SU-DHL-6 (cell line): ENCODE results near the gene KIAA0040.

Experiments used
- H2AFZ ChIP-seq: fragments of 200-600 bp; sonication (generic); 2 replicates; pipeline ENCODE4 v1.6.1; 2014; ENCODE audit warnings: low read depth, mild to moderate bottlenecking, moderate library complexity, mixed read lengths, antibody characterized with exemption, low read length; ENCODE audit not compliant: severe bottlenecking
- H3F3A ChIP-seq: fragments of 200-600 bp; shearing (Covaris generic); 2 replicates; pipeline ENCODE4 v1.6.0; 2016; ENCODE audit warnings: antibody characterized with exemption, mild to moderate bottlenecking; ENCODE audit not compliant: insufficient read depth
- H3K27ac ChIP-seq: fragments of 200-600 bp; sonication (generic); 2 replicates; pipeline ENCODE4 v1.5.1; 2016; ENCODE audit warnings: low read depth, mild to moderate bottlenecking, low read length, moderate library complexity, mixed read lengths
- H3K27me3 ChIP-seq: fragments of 200-600 bp; sonication (generic), shearing (Covaris generic); 2 replicates; pipeline ENCODE4 v1.6.0; 2014; ENCODE audit warnings: mild to moderate bottlenecking, low read length
- H3K36me3 ChIP-seq: fragments of 200-600 bp; sonication (generic); 2 replicates; pipeline ENCODE4 v1.6.1; 2014; ENCODE audit warnings: mild to moderate bottlenecking, low read length, mixed read lengths
- H3K4me2 ChIP-seq: fragments of 300-600, 200-600 bp; shearing (Covaris generic), sonication (generic); 2 replicates; pipeline ENCODE4 v1.6.0; 2014; ENCODE audit warnings: low read length, low read depth, mild to moderate bottlenecking; ENCODE audit not compliant: poor library complexity, severe bottlenecking
- H3K4me3 ChIP-seq: fragments of 200-600 bp; sonication (generic); 2 replicates; pipeline ENCODE4 v1.5.1; 2014; ENCODE audit warnings: antibody characterized with exemption, low read length, mild to moderate bottlenecking, mixed read lengths; ENCODE audit not compliant: insufficient read depth, poor library complexity, severe bottlenecking
- H3K79me2 ChIP-seq: fragments of 200-600 bp; sonication (generic); 2 replicates; pipeline ENCODE4 v1.6.1; 2014; ENCODE audit warnings: mild to moderate bottlenecking, low read length, moderate library complexity; ENCODE audit not compliant: insufficient read depth
- H3K9ac ChIP-seq: fragments of 200-600 bp; sonication (generic); 2 replicates; pipeline ENCODE4 v1.7.0; 2014; ENCODE audit warnings: mild to moderate bottlenecking, low read length
- H3K9me2 ChIP-seq: fragments of 200-600 bp; sonication (generic); replicated peaks from 2 replicates; pipeline ENCODE4 v1.6.1; 2014; ENCODE audit warnings: low read length; ENCODE audit not compliant: insufficient read depth
- H3K9me3 ChIP-seq: fragments of 200-600 bp; sonication (generic); 2 replicates; pipeline ENCODE4 v1.6.1; 2014; ENCODE audit warnings: low read length, mixed read lengths; ENCODE audit not compliant: insufficient read depth
- H4K20me1 ChIP-seq: fragments of 200-600 bp; sonication (generic); 2 replicates; pipeline ENCODE4 v1.6.1; 2014; ENCODE audit warnings: low read depth, mild to moderate bottlenecking, antibody characterized with exemption, low read length, moderate library complexity, mixed read lengths
- EZH2phosphoT487 ChIP-seq: fragments of 200-600 bp; sonication (generic), shearing (Covaris generic); conservative IDR thresholded peaks from 2 replicates; pipeline ENCODE4 v1.6.1; 2018; ENCODE audit warnings: mild to moderate bottlenecking, antibody characterized with exemption, low read length, moderate library complexity, mixed read lengths
- TF ChIP-seq, protein P1 (sequence below): fragments of 200-600 bp; sonication (generic); IDR thresholded peaks from one replicate; pipeline ENCODE4 v1.5.1; 2017; ENCODE audit warnings: antibody characterized with exemption, mild to moderate bottlenecking, low read length, moderate library complexity; ENCODE audit not compliant: insufficient read depth, poor library complexity, severe bottlenecking

Gene KIAA0040

DNA sequence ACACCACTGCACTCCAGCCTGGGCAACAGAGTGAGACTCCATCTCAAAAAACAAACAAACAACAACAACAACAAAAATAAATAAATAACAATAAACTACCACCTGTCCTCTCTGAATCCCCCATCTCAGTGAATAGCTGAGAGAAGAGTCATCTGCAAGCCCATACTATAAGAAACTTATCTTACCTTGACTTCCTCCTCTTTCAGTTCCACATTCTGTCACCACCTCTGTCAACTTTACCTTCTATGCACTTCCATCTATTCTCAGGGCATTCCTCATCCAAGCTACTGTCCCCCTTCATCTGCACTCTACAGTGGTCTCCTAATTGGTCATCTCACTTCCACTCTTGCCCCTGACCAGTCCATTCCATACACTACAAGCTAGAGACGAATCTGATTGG lies 58.1 kb downstream of the KIAA0040 start:
- H3K9ac ChIP-seq: no peak overlapping the region
- H3K9me2 ChIP-seq: no peaks in the 10 kb centered on the region
- no peak overlapping the region for H3K27ac ChIP-seq
- TF ChIP-seq, protein P1, sequence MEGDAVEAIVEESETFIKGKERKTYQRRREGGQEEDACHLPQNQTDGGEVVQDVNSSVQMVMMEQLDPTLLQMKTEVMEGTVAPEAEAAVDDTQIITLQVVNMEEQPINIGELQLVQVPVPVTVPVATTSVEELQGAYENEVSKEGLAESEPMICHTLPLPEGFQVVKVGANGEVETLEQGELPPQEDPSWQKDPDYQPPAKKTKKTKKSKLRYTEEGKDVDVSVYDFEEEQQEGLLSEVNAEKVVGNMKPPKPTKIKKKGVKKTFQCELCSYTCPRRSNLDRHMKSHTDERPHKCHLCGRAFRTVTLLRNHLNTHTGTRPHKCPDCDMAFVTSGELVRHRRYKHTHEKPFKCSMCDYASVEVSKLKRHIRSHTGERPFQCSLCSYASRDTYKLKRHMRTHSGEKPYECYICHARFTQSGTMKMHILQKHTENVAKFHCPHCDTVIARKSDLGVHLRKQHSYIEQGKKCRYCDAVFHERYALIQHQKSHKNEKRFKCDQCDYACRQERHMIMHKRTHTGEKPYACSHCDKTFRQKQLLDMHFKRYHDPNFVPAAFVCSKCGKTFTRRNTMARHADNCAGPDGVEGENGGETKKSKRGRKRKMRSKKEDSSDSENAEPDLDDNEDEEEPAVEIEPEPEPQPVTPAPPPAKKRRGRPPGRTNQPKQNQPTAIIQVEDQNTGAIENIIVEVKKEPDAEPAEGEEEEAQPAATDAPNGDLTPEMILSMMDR: no peak
- no peaks in the 10 kb centered on the region for H3K36me3 ChIP-seq
- no peak overlapping the region for H2AFZ ChIP-seq
- H3K4me2 ChIP-seq: no peak overlapping the region
- no peak overlapping the region for H3K4me3 ChIP-seq
- H4K20me1 ChIP-seq: no peaks in the 10 kb centered on the region
- no peaks in the 10 kb centered on the region for H3F3A ChIP-seq
- H3K9me3 ChIP-seq: no peaks in the 10 kb centered on the region
- no peaks in the 10 kb centered on the region for H3K79me2 ChIP-seq
- no peaks in the 10 kb centered on the region for H3K27me3 ChIP-seq

DNA sequence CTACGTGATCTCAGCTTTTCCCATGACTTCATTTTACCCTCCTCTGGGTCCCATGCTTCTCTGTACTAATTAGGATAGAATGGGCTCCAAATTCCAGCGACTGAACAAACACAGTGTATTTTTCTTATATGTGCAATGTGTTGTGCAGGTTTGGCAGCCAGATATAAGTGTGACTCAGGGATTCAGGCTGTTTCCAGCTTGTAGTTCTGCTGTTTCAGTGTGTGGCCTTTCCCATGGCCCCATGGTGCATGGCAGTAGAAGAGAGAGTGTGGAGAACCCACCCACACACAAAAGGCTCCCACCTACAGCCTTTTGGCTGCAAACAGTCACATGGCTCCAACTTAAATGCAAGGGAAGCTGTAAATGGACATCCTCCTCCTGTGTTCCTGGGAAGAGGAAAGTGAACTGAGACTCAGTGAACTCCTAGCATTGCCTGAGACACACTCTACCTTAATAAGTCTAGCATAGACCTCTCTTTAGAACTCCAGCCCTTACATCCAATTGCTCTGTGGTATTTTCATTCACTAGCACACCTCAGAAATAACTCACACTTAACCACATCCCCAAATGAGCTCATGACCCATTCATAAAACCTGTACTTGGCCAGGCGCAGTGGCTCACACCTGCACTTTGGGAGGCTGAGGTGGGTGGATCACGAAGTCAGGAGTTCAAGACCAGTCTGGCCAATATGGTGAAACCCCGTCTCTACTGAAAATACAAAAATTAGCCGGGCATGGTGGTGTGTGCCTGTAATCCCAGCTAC lies 58.7 kb downstream of the KIAA0040 start:
- Histone ChIP-seq H2AFZ (no peak overlapping the region), H3K9ac (no peak overlapping the region), H3K27ac (no peak overlapping the region), H3K9me3 (no peaks in the 10 kb centered on the region), H3K4me3 (no peak overlapping the region), H3K9me2 (no peaks in the 10 kb centered on the region), H3K36me3 (no peaks in the 10 kb centered on the region), H4K20me1 (no peaks in the 10 kb centered on the region), H3K79me2 (no peaks in the 10 kb centered on the region), H3F3A (no peaks in the 10 kb centered on the region), H3K27me3 (no peaks in the 10 kb centered on the region), H3K4me2 (no peak overlapping the region)
- no peak for TF ChIP-seq EZH2phosphoT487
- TF ChIP-seq, protein P1: no peak

DNA sequence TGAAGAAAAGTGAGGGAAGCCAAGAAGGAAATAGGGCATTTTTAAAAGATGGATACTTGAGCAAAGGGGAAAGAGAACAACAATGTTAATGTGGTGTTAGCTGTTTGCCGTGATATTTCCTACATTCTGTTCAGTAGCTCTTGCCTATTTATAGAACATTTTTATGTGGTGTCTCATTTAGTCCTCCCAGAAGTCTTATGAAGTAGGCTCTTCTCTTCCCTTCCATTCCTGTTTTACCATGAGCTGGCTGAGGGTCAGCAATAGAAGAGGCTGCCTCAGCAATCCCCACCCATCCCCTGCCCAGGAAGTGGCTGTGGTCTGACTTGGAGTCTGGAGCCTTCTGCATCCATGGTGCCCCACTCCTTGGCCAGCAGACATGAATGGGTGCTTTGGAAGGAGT lies 60.1 kb downstream of the KIAA0040 start:
- no peaks in the 10 kb centered on the region for H3K9me2 ChIP-seq
- no peaks in the 10 kb centered on the region for H3K27me3 ChIP-seq
- no peaks in the 10 kb centered on the region for H3K79me2 ChIP-seq
- H3K36me3 ChIP-seq: no peaks in the 10 kb centered on the region
- no peak overlapping the region for H3K9ac ChIP-seq
- no peak overlapping the region for H3K4me3 ChIP-seq
- H3K4me2 ChIP-seq: no peak overlapping the region
- no peaks in the 10 kb centered on the region for H4K20me1 ChIP-seq
- no peaks in the 10 kb centered on the region for H3F3A ChIP-seq
- H2AFZ ChIP-seq: no peak overlapping the region
- H3K9me3 ChIP-seq: no peaks in the 10 kb centered on the region
- TF ChIP-seq EZH2phosphoT487: no peak
- TF ChIP-seq, protein P1: no peak
- no peak overlapping the region for H3K27ac ChIP-seq
